HCT116 (cell line): ENCODE measurements around the gene RAPGEF2.

Source experiments
- CEBPB ChIP-seq: IDR thresholded peaks from 2 replicates; pipeline ENCODE4 v1.6.1; 2012; ENCODE audit warnings: low read depth
- JUND ChIP-seq: IDR thresholded peaks from 2 replicates; pipeline ENCODE4 v1.6.1; 2012
- MAX ChIP-seq: IDR thresholded peaks from 2 replicates; pipeline ENCODE4 v1.6.1; 2012
- POLR2A ChIP-seq: IDR thresholded peaks from 2 replicates; pipeline ENCODE4 v1.7.0; 2011; ENCODE audit warnings: borderline replicate concordance; ENCODE audit not compliant: insufficient read depth, insufficient read length; ENCODE audit errors: extremely low read depth
- POLR2AphosphoS5 ChIP-seq: IDR thresholded peaks from 2 replicates; pipeline ENCODE4 v1.6.1; 2011; ENCODE audit warnings: mild to moderate bottlenecking, low read depth, low read length, moderate library complexity
- RAD21 ChIP-seq: IDR thresholded peaks from 2 replicates; pipeline ENCODE4 v1.6.1; 2012; ENCODE audit warnings: low read depth, mild to moderate bottlenecking
- REST ChIP-seq: IDR thresholded peaks from 2 replicates; pipeline ENCODE4 v1.6.1; 2012; ENCODE audit warnings: low read depth
- TF ChIP-seq, protein P1 (sequence below), 3 experiments: fragments of 200-600 bp in 1 of 3; sonication (generic) in 1 of 3; IDR thresholded peaks in 2 of 3; conservative IDR thresholded peaks in 1 of 3; 2 replicates each; pipeline ENCODE4 v1.5.1; 2012 to 2017; ENCODE audit warnings: low read depth in 2 of 3, low read length in 2 of 3, antibody characterized with exemption in 1 of 3, borderline replicate concordance in 1 of 3, control low read depth in 1 of 3, mild to moderate bottlenecking in 1 of 3, mixed read lengths in 1 of 3, mixed run types in 1 of 3, moderate library complexity in 1 of 3; ENCODE audit not compliant: insufficient read depth in 1 of 3
- TF ChIP-seq, protein P2 (sequence below): IDR thresholded peaks from 2 replicates; pipeline ENCODE4 v1.6.1; 2011; ENCODE audit warnings: mild to moderate bottlenecking, low read length, moderate library complexity; ENCODE audit not compliant: insufficient replicate concordance; ENCODE audit errors: extremely low read depth

- TF ChIP-seq, protein P1, sequence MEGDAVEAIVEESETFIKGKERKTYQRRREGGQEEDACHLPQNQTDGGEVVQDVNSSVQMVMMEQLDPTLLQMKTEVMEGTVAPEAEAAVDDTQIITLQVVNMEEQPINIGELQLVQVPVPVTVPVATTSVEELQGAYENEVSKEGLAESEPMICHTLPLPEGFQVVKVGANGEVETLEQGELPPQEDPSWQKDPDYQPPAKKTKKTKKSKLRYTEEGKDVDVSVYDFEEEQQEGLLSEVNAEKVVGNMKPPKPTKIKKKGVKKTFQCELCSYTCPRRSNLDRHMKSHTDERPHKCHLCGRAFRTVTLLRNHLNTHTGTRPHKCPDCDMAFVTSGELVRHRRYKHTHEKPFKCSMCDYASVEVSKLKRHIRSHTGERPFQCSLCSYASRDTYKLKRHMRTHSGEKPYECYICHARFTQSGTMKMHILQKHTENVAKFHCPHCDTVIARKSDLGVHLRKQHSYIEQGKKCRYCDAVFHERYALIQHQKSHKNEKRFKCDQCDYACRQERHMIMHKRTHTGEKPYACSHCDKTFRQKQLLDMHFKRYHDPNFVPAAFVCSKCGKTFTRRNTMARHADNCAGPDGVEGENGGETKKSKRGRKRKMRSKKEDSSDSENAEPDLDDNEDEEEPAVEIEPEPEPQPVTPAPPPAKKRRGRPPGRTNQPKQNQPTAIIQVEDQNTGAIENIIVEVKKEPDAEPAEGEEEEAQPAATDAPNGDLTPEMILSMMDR (IDR thresholded peaks at IDR 0.05 in 2 of 3, conservative IDR thresholded peaks at IDR 0.05 in 1 of 3; ENCODE audit: borderline replicate concordance in 1 of 3, insufficient read depth in 1 of 3, low read depth in 2 of 3, low read length in 2 of 3), result no peak
- TF ChIP-seq JUND (no peak), REST (no peak), CEBPB (no peak), POLR2A (no peak), POLR2AphosphoS5 (no peak), MAX (no peak), RAD21 (no peak)
- TF ChIP-seq, protein P2, sequence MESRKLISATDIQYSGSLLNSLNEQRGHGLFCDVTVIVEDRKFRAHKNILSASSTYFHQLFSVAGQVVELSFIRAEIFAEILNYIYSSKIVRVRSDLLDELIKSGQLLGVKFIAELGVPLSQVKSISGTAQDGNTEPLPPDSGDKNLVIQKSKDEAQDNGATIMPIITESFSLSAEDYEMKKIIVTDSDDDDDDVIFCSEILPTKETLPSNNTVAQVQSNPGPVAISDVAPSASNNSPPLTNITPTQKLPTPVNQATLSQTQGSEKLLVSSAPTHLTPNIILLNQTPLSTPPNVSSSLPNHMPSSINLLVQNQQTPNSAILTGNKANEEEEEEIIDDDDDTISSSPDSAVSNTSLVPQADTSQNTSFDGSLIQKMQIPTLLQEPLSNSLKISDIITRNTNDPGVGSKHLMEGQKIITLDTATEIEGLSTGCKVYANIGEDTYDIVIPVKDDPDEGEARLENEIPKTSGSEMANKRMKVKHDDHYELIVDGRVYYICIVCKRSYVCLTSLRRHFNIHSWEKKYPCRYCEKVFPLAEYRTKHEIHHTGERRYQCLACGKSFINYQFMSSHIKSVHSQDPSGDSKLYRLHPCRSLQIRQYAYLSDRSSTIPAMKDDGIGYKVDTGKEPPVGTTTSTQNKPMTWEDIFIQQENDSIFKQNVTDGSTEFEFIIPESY, result no peak
Observed at GRCh38 chr4:159142241-159142640, 39.4 kb downstream of the RAPGEF2 start.
